Myocyte (in vitro differentiated cells): ENCODE data around the gene SCMH1. TPM values are rescaled to one million over a fixed set of nuclear protein-coding genes. Genes with fewer than 3 reads are reported as not detected.

Experiments used
- DNase-seq: peaks from one replicate; pipeline ENCODE4 v3.0.0-alpha.2; 2012; ENCODE audit warnings: low read depth
- polyA plus RNA-seq: library from polyadenylated mRNA; unstranded; fragments of >200 nt; gene quantifications from one replicate; pipeline ENCODE4 v1.2.1, GENCODE V29; 2012; ENCODE audit warnings: missing spikeins
- total RNA-seq: library from RNA; depleted of rRNA; stranded (reverse); fragments of >200 nt; gene quantifications from 2 replicates; pipeline ENCODE4 v1.2.3, GENCODE V29; 2014

SCMH1 gene
- 23.2 and 34.8 TPM in 2 replicates for total RNA-seq
- 29.2 TPM for polyA plus RNA-seq

GRCh38 chr1:41241749-41242341 lies at the start of gene SCMH1:
SCMH1 (minus strand) TSS chr1:41242306; CDS start chr1:41186133, 56,173 bp downstream.
- DNase-seq: peak; percentile 51

DNA sequence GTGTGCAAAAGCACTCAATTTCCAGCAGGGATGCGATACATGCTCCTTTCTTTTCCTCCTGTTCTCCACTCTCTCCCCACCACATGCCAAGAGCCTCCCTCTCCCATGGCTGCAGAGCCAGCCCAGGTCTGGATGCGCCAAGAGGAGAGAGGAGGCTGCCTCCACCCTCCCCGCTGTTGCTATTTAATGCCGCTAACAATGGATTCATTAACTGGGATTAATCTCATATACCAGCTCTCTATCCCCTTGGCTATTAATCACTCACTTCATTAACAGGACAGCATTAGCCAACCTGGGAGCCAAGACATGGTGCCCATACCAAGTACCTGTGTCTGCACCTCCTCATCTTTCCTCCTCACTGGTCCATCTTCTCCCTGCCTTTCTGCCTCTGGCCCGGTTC lies 49.1 kb upstream of the SCMH1 start:
- no peak for DNase-seq

DNA sequence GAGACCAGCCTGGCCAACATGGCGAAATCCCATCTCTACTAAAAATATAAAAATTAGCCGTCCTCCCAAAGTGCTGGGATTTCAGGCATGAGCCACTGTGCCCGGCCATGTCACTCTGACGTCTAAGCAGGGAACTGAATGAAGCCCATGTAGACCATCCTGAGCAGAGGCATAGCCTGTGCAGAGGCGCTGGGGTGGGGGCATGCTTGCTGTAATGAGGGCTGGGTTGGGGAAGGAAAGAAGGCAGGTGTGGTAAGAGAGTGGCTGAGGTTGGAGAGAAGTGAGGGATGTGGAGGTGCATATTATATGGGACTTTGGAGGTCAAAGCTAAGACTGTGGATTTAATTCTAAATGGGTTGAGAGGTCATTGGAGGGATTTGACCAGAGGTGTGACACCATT lies 47.1 kb upstream of the SCMH1 start:
- no peak for DNase-seq

GRCh38 chr1:41286992-41287391 lies 44.9 kb upstream of the SCMH1 start:
- DNase-seq: no peak

GRCh38 chr1:41286486-41286885 lies 44.4 kb upstream of the SCMH1 start:
- DNase-seq: no peak

DNA sequence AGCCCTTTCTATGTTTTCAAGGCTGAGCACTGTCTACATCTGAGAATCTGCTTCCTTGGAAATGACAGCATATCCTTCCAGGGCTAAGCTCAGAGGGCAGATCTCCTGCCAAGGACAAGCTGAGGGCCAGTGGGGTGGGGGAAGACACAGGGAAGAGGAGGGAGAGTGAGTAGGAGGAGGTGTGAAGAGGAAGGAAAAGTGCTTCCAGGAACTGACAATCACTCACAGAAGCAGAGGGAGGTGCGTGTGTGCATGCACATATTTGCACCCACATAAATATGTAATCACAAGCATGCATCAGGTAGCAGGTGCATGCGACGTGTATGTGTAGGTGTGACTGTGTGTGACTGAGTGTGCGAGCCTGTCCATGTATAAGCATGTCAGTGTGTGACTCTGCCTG lies 43.7 kb upstream of the SCMH1 start:
- DNase-seq: no peak

- DNase-seq: no peak
These were observed 42.0 kb upstream of the SCMH1 start for GRCh38 chr1:41284121-41284520.

DNA sequence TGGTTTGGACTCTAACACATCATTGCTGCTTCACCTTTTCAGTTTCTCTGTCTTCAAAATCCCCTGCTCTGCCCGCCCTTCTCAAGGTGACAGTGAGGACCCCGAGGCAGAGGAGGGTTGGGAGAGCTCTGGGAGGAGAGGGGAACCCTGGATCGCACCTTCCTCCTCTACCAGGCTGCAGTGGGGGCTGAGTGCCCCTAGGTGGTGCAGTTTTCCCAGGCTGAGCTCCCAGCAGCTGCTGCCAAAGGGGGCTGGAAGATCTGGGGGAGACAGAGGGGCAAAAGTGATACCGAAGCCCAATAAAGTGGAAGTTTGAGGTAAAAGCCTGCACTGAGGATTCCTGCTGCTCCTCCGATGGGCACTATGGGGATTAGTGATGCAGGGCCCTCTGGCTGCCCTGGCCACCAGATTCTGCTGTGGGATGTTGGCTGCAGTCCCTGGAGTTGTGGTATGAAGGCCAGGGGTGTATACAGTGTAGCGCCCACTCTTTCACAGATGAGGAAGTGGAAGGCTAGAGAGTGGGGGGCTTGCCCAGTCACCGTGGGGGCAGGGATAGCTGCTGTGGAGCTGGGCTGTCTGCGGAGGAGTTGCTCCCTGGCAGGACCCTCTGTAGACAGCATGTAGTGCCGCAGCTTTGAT lies 40.7 kb upstream of the SCMH1 start:
- peak; percentile 54 for DNase-seq

- no peak for DNase-seq
These were observed 39.2 kb upstream of the SCMH1 start for GRCh38 chr1:41281334-41281733.

- no peak for DNase-seq
These were observed 38.3 kb upstream of the SCMH1 start for GRCh38 chr1:41280202-41281032.

DNA sequence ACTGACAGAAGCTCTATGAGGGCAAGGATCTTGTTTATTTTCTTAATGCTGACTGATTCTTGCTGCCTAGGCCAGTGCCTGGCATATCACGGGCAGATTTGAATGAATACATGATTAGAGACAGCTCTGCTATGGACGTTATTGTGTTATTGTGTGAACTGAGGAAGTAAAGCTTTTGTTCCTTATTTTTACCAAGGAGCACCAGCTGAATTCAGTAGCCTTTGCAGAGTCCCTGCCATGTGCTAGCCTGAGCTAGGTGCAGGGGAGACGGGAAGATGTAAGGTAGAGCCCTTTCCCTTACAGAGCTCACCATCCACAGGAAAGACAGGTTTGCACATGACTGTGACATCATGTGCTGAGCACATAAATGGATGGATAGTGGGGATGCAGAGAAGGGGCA lies 36.0 kb upstream of the SCMH1 start:
- no peak for DNase-seq

GRCh38 chr1:41277371-41277975 lies 35.4 kb upstream of the SCMH1 start:
- no peak for DNase-seq

- no peak for DNase-seq
These were observed 33.7 kb upstream of the SCMH1 start for GRCh38 chr1:41275831-41276230.

GRCh38 chr1:41274752-41275545 lies 32.8 kb upstream of the SCMH1 start:
- DNase-seq: no peak

GRCh38 chr1:41272601-41273000 lies 30.5 kb upstream of the SCMH1 start:
- no peak for DNase-seq

DNA sequence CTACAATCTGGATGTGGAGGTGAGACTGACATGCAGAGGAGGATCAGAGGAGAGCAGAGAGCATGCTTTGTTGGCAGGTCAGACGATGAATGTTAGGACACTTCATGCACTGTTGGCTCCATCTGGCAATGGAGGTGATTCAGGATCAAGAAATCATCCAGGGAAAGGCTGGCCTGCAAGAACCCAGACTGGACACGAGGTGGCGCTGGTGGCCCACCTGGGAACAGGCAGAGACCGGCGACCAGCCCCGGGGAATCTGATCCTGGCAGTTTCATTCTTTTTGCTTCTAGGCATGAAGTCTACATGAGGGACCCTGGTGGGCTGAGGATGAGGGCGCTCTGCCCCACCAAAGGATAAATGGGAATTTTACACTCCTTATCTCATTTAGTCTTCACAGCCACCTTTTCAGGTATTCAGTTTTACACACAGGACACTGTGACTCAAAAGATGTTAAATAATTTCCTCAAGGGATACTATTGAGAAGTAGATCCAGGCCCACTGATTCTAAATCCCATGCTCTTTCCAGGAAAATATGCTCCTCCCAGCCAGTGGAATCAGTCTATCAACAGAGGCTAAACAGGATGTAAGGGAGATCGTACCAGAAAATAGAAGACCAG lies 26.2 kb upstream of the SCMH1 start:
- peak; percentile 76 for DNase-seq

GRCh38 chr1:41261926-41262618 lies 20.0 kb upstream of the SCMH1 start:
- DNase-seq: peak; percentile 50

- no peak for DNase-seq
These were observed 18.7 kb upstream of the SCMH1 start for GRCh38 chr1:41260768-41261167.

DNA sequence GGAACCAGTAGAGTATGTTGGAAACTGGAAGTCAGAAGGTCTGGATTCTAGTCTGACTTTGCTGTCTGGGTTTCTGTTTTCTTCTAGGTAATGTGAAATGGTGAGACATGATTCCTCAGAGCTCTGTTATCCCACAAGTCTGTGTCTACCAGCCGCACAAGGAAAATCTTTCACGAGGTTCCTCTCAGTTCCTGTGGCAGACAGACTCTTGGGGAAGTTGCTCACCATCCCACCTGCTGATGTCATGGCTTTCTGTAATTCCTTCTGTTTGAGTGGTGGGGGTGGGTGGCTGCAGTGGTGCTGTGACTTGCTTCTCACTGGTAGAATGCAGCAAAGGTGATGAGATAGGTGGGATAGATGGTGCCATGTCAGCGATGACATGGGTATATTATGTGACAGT lies 17.1 kb upstream of the SCMH1 start:
- no peak for DNase-seq

DNA sequence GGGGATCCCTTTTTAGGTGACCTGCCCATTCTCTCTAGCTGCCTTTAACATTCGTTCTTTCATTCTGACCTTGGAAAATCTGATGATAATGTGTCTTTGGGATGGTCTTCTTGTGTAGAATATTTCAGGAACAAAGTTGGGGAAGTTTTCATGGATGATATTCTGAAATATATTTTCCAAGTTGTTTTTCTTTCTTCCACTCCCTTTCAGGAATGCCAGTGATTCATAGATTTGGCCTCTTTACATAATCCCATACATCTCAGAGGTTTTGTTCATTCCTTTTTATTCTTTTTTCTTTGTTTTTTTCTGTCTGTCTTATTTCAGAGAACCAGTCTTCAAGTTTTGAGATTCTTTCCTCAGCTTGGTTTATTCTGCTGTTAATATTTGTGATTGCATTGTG lies 13.9 kb upstream of the SCMH1 start:
- no peak for DNase-seq
